ENCODE data around the gene FZD7. TPM values are rescaled to one million over a fixed set of nuclear protein-coding genes. Genes with fewer than 3 reads are reported as not detected.

The FZD7 gene
- total RNA-seq, 1 experiment from 2014 or later: 302 TPM

GRCh38 chr2:202032846-202033316 is 774 bp upstream of the FZD7 start:
- H3K79me1 ChIP-seq (ENCODE audit: insufficient read depth, low read depth, low read length, poor library complexity, severe bottlenecking): no peaks in the 10 kb centered on the region
- H3K27me3 Mint-ChIP-seq (ENCODE audit: low read depth): no peaks in the 10 kb centered on the region; the same call in 1 of the 2 replicates
- peaks cover 0 to 10% (median 5%) of the 10 kb centered on the region in 3 experiments; a peak in 5 of 7 replicates for H3K36me3 Mint-ChIP-seq (ENCODE audit: insufficient read depth in 1 of 3, low read depth in 3 of 3)
- no peak overlapping the region for H2AK5ac ChIP-seq (ENCODE audit: insufficient read length, low read length)
- peak overlapping the region; percentile 99 to 100 (median 100) for H3K27ac Mint-ChIP-seq
- H3K4me2 ChIP-seq (ENCODE audit: insufficient read depth, insufficient read length, low read length): peak overlapping the region; percentile 40
- no peak overlapping the region for H4K8ac ChIP-seq (replicated peaks; ENCODE audit: insufficient read length, low read depth, low read length)
- no peaks in the 10 kb centered on the region for H3K27me3 ChIP-seq (ENCODE audit: insufficient read depth, low read length)
- no peaks in the 10 kb centered on the region for H4K20me1 ChIP-seq (ENCODE audit: control insufficient read depth, insufficient read depth, insufficient read length)
- no peak overlapping the region for H2AFZ ChIP-seq (ENCODE audit: low read length)
- peak overlapping the region; percentile 62; the same call in 1 of the 2 replicates for H3K4ac ChIP-seq (ENCODE audit: low read depth, low read length)
- peaks cover 30 to 36% of the 10 kb centered on the region in 2 experiments for H3K4me1 Mint-ChIP-seq
- H3K4me3 Mint-ChIP-seq: peak overlapping the region in 1 of 2 experiments; percentile 99; a peak in 4 of 5 replicates
- no CpG with 5 or more reads among the region's 42 CpGs for WGBS (ENCODE audit: extremely low coverage, insufficient read length, low lambda C conversion rate)
- H2BK12ac ChIP-seq (ENCODE audit: insufficient read length, low read depth, low read length): peak overlapping the region; percentile 38
- no peak for TF ChIP-seq CTCF (conservative IDR thresholded peaks at IDR 0.05)
- H4K5ac ChIP-seq (ENCODE audit: insufficient read length, low read depth, low read length): peak overlapping the region; percentile 43
- peak overlapping the region; percentile 96 for H3K18ac ChIP-seq (ENCODE audit: insufficient read length, low read depth, low read length)
- H3K79me2 ChIP-seq (ENCODE audit: insufficient read depth, low read length): peaks cover 39% of the 10 kb centered on the region; the same call in 1 of the 2 replicates
- no peak overlapping the region for H3T11ph ChIP-seq (ENCODE audit: low read length)
- no peak overlapping the region for H2BK20ac ChIP-seq (ENCODE audit: low read depth, low read length, poor library complexity, severe bottlenecking)
- peaks cover 0 to 4% of the 10 kb centered on the region in 2 experiments; a peak in 2 of 5 replicates for H3K9me3 Mint-ChIP-seq
- peak overlapping the region; percentile 79 for H2BK120ac ChIP-seq (ENCODE audit: low read depth, low read length, poor library complexity, severe bottlenecking)
- H3K23me2 ChIP-seq (ENCODE audit: insufficient read length, low read depth, low read length, poor library complexity, severe bottlenecking): peaks cover 15% of the 10 kb centered on the region
- peak overlapping the region; percentile 86 for H4K91ac ChIP-seq (ENCODE audit: insufficient read length, low read depth, low read length)
- peak overlapping the region; percentile 89 for H3K27ac ChIP-seq (ENCODE audit: insufficient read length, low read depth, low read length)
- peak overlapping the region; percentile 45 for H3K56ac ChIP-seq (ENCODE audit: insufficient read length, low read depth, low read length)
- peaks cover 5% of the 10 kb centered on the region for H3K4me1 ChIP-seq (ENCODE audit: insufficient read depth, low read length)
- no peaks in the 10 kb centered on the region for H3K9me3 ChIP-seq (ENCODE audit: control insufficient read depth, low read depth, low read length)
- H3K23ac ChIP-seq (ENCODE audit: insufficient read length, low read depth, low read length): no peak overlapping the region
- no peak overlapping the region for H2BK15ac ChIP-seq (ENCODE audit: low read depth, low read length)
- peak; percentile 67 for DNase-seq
- peak overlapping the region; percentile 98 for H3K9ac ChIP-seq (ENCODE audit: extremely low read depth, insufficient read length, low read length)
- peak overlapping the region; percentile 84 for H2BK5ac ChIP-seq (ENCODE audit: insufficient read length, low read length)
- peak overlapping the region; percentile 97 for H3K14ac ChIP-seq (ENCODE audit: insufficient read depth, low read length)

Data from H9 (cell line).